Measurements from ENCODE around the gene MLF2.

MLF2 gene, protein sequence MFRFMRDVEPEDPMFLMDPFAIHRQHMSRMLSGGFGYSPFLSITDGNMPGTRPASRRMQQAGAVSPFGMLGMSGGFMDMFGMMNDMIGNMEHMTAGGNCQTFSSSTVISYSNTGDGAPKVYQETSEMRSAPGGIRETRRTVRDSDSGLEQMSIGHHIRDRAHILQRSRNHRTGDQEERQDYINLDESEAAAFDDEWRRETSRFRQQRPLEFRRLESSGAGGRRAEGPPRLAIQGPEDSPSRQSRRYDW

DNA sequence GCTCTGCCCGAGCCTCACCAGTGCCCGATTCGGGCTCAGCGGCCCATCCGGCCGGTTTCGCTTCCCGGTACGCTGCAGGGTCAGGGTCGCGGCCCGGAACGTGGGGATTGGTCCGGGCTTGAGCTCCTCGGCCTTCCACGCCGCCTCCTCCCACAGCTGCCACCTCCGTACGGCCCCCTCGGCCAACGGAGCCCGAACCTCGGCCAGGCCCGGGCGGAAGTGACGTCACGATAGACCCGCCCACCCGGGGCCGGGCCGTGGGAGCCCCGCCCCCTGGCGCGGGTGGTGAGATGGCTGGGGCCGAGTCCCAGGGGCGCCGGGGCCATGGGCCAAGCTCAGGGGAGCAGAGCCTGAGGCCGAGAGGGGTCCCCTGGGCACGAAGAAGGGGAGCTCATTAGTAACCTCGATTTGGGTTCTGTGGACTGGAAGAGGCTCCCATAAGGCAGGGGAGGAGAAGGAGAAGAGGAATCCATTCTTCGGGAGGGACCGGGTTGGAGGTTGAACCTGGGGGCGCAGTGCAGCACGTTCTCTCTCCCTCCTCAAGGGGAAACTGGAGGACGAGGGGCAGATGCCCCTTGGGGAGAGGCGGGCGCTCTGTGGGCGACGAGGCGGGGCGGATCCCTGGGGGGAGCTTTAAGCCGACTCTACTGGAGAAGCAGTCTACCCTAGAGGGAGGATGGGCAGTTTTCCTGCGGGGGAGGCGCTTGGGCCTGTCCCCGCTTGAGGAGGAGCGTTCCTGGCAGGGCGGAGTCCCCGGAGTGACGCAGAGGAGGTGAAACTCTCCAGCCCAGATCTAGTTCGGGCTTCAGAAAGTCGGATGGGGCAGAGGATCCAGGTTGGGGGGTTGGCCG is at the start of gene MLF2:
Gene MLF2, minus strand, starts transcription at position 221 of the 851 bp plus-strand sequence. CDS start 807 bp downstream, outside the sequence.
- peak; percentile 100 for DNase-seq (ENCODE audit: low spot score)

DNA sequence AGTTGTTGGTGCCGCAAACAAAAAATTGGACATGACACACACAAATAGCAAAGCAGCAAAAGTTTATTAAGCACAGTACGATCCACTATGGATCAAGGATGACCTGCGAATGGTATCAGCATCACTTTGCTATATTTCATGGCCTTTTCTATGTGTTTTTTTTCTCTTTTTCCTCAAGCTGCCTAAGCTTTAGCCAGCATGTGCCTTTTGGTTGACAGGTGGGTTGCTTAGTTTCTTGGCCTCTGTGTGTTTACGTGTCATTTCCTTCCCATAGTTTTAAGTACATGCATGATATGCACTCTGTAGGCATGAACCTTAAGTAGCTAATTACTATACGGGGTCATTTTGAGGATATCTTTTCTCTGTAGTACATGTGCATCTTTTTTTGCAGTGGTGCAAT is 46.2 kb upstream of the MLF2 start:
- no peak for DNase-seq (ENCODE audit: low spot score)

DNA sequence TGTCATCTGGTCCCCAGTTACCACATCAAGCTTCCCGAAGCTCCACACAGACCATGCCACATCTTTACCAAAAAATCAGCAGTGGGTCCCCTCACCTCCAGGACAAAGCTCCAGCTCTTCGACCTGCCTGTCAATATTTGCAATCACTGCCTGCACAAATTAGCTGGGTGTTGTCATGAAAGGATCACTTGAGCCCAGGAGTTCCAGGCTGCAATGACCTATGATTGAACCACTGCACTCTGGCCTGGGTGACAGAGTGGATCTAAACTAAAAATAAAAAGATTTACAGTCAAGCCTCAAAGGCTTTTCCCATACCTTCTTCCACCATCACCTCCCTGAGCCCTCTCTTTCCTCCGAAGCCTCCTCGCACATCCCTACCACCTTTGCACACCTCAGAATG is 43.6 kb upstream of the MLF2 start:
- DNase-seq (ENCODE audit: low spot score) = no peak

DNA sequence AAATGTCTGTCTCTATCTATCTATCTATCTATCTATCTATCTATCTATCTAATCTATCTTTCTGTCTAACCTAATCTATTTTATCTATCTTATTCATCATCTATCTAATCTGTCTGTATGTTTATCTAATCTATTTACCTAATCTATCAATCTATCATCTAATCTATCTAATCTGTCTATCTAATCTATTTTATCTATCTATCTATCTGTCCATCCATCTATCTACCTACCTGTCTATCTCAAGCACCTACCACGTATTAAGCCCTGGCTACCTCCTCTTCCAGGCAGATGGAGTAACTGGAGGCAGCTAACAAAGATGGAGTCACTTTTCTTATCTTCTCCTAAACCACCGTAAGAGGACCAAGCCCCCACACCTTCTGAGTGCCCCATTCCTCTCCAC is 42.1 kb upstream of the MLF2 start:
- DNase-seq (ENCODE audit: low spot score) = no peak

DNA sequence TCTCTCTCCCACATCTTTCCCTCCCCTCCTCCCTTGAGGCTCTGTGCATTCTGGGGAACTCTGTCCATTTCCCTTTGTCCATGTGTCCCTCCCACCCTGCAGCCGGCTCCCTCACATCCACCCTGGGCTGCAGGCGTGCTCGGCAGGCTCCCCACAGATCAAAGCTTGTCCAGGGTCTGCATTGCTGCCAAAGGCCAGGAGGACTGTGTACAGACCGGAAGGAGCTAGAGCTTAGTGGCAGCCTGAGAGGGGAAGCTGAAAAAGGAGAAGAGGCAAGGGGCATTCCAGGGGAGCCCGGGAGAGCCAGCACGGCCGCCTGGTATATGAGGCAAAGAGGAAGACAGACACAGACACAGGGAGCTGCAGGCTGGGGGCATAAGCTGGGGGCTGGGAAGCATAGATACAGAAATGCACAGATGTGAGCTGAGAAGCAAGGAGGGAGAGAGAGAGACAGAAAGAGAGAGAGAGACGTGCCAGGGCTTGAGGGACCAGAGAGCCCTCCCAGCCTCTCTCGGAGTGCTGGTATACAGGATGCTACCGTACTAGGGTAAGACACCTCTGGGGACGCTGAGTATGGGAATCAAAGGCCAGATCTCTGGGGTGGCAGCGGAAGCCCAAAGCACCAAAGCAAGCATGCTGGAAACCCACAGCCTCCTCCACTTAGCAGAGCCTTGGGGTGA is 39.7 kb upstream of the MLF2 start:
- DNase-seq (ENCODE audit: low spot score) = no peak

DNA sequence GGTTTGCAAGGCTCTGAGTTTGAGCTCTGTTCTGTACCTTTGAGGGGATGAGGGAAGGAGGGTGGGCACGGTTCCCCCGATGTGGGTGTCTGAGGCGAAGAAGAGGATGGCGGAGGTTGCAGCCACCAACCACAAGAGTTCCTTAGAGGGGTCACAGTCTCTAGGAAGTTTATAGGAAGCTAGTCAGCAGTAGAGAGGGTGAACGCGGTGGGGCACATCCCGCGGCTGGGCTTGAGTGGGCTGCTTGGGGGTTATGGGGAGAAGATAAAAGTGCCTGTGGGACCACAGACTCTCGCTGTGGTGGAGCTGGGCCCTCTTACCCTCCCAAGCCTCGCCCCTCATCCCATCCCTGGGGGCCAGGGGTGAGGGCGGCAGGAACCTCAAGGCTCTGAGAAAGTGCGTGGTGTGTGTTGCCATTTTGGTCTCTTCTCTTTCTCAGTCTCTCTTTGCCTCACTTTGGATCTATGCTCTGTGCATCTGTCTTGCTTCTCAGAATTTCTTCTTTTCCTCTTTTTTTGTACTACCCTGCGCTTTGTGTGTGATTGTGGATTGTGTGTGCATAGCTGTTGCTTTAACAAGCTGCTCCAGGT is 39.1 kb upstream of the MLF2 start:
- no peak for DNase-seq (ENCODE audit: low spot score)

DNA sequence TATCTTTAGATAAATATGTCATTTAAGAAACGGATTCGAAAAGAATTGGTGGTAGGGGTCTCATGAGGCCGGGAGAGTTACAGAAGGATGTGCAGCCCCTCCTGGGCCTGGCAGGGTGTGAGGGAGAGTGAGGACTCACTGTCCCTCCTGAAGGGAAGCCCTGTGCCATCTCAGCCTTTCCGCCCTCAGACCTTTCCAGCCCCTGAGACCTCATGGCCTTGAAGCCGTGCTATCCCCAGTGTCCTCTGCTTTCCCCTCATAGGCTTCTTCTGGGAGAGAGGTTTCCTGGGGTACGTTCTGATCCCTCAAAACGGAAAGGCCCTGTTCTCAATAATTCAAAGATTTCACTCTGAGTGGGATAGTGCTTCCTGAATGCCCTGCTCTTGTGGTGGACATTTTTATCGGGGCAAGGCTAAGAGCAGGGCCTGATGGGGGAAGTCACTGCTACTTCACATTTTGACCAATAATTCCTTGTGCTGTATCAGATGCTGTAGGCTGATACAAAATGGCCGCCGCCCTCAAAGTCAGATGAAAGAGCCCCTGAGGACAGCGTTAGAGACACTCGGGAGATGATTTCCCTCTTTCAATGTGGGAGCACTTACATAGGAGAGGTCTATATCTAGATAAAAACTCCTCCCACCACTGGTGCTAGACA is 37.7 kb upstream of the MLF2 start:
- DNase-seq (ENCODE audit: low spot score) = no peak

DNA sequence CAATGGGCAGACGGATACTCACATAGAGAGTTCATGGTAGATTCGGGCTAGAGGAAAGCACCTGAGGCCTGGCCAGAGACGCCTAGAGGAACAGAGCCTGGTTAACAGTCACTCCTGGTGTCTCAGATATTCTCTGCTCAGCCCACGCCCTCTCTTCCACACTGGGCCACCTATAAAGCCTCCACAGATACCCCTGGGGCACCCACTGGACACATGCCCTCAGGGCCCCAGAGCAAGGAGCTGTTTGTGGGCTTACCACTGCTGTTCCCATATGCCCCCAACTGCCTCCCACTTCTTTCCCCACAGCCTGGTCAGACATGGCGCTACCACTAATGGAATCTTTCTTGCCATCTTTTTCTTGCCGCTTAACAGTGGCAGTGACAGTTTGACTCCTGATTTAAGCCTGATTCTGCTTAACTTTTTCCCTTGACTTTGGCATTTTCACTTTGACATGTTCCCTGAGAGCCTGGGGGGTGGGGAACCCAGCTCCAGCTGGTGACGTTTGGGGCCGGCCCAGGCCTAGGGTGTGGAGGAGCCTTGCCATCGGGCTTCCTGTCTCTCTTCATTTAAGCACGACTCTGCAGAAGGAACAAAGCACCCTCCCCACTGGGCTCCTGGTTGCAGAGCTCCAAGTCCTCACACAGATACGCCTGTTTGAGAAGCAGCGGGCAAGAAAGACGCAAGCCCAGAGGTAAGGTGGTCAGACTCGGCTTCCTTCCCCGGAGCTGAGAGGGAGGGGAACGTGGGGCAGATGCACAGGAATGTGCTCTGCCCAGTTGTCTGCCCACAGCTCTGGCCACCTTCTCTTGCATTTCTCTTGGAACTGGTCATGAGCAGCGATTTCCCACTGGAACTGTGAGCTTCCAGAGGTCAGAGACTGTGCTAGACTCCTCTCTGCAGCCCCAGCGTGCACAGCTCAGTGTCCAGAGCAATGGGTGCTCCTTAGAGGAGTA is 36.3 kb upstream of the MLF2 start, which contains the start of gene CD4:
Gene CD4, plus strand, starts transcription at position 557 of the 953 bp plus-strand sequence. CDS start 10,611 bp downstream, outside the sequence.
- DNase-seq (ENCODE audit: low spot score) = no peak

DNA sequence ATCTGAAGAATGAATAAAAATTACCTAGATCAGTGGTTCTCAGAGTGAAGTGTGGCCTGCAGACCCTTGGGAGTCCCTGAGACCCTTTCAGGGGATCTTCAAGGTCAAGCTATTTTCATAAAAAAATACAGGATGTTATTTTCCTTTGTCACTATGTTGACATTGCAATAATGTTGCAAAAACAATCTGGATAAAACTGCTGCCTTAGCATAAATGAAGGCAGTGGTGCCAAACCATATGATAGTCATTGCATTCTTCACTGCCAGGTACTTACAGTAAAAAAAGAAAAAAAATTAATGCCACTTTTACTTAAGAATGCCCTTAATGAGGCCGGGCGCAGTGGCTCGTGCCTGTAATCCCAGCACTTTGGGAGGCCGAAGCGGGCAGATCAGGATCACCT is 34.4 kb upstream of the MLF2 start:
- DNase-seq (ENCODE audit: low spot score) = no peak

DNA sequence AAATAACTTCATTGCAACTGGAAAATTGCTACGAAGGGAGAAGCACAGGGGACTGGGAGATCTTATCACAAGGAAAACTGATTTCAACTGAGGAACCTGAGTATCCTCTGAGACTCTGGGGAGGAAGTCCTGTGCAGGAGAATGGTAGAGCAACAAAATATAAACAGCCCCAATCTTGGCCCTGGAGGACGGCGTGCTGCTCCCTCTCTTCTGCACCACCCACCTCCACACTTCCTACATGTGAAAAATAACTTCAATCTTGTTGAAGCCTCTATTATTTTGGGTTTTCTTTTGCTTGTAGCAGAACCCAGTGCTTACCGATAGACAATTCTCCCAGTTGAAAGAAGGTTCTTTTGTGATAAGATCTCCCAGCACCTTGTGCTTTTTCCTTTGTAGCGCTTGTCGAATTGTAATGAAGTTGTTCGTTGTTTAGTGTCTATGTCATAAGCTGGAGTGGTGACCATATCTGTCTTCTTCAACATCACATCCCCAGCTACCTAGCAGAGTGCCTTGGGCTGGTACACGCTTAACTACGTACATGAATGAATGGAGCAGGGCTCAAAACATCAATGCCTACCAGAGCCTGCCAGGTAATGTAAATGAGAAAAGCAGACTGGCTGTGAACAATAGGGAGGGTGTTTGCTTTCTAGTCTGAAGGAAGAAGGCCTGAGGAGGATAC is 33.6 kb upstream of the MLF2 start:
- no peak for DNase-seq (ENCODE audit: low spot score)

DNA sequence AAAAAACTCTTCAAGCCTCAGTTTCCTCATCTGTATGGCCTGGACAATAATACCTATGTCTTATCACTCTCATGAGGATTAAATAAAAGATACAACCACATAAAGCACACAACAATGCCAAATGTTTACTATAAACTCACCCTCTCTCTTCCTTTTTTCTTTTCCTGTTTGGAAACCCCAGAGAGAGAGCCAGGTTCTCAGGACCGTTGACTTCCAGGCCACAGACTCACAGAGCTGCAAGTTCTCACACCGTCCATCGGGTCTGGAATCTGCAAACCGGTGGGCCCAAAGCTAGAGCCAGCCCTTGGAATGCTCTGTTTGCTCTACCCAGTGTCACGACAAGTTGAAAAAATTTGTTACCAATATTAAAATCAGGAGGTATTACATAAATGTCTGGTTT is 31.8 kb upstream of the MLF2 start:
- no peak for DNase-seq (ENCODE audit: low spot score)

DNA sequence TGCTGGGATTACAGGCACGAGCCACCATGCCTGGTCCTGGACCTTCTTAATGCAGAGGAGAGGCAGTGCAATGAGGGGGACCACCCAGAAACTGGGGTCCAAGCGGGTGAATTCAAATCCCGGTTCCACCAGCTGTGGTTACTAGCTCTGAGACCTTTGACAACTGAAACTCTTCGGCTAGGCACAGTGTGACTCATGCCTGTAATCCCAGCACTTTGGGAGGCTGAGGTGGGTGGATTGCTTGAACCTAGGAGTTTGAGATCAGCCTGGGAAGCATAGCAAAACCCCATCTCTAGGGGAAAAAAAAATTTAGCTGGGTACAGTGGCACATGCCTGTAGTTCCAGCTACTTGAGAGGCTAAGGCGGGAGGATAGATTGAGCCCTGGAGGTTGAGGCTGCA is 31.4 kb upstream of the MLF2 start:
- DNase-seq (ENCODE audit: low spot score) = no peak

DNA sequence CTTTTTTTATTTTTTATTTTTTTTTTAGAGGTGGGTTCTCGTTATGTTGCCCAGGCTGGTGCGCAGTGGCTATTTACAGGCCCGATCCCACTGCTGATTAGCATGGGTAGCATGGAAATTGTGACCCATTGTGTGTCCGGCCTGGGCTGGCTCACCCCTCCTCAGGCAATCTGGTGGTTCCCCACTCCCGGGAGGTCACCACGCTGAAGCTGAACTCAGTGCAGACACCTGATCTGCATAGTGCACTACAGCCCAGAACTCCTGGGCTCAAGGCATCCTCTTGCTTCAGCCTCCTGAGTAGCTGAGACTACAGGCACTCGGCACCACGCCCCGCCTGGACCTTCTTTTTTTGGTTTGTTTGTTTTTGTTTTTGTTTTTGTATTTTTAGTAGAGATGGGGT is 30.9 kb upstream of the MLF2 start:
- DNase-seq (ENCODE audit: low spot score) = no peak

DNA sequence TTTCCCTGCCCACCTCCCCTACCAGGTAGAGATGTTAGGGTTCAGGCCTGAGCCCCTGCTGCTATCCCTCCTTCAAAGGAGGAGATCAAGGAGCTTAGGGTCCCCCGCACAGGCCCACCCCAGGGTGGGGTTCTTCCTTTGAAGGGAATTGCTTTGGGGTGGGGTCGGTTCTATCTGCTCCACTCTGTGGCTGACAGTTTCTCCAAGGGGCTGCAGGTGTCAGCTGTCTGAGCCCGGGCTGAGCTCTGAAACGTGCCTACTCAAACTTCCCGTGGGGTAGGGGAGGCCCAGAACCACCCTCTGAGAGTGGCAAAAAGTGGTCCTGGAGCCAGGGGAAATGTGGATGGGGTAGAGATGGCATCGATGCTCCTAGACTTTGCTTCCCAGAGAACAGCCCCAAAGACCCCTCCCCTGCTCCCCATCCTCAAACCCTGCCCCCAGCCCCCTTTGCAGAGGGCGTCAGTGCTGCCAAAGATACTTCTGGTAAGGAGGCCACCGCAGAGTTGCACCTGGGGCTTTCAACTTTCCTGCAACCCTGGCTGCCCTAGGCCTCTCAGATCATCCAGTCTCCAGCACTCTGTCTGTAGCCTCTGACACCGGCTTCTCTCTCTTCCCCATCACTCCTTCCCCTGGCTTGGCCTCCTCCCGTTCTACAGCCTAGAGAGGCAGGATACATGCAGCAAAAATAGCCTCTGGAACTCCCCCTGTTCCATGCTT is 30.1 kb upstream of the MLF2 start:
- DNase-seq (ENCODE audit: low spot score) = no peak

DNA sequence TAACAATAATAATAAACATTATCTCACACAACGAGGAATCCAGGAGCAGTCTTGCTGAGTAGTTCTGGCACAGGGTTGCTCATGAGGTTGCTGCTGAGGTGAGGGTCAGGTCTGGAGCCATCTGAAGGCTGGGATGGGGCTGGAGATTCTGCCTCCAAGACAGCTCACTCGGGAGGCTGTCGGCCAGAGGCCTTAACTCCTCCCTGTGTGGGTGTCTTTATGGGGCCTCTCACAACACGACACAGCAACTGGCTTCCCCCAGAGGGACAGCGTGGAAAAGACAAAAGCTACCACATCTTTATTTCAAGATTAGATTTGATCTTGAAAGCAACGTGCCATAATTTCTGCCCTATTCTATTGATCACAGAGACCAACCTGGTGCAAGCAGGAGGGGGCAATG is 29.2 kb upstream of the MLF2 start:
- no peak for DNase-seq (ENCODE audit: low spot score)

DNA sequence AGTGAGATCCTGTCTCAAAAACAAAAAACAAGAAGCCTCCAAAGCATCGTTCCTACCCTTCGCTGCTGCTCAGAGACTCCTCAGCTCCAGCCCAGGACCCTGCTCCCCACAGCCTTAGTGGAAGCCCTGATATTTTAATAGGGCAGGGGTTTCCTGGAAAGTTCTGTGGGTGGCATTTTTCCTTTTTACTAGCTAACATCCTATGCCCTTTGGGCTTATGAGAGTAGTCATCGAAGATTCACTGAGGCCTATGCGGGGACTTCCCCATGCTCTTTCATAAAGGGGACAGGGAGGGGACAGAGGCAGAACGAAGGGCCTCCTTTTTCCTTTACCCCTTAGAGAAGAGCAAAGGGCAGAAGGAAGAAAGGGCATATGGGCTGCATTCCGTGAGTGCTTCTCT is 27.6 kb upstream of the MLF2 start:
- no peak for DNase-seq (ENCODE audit: low spot score)

DNA sequence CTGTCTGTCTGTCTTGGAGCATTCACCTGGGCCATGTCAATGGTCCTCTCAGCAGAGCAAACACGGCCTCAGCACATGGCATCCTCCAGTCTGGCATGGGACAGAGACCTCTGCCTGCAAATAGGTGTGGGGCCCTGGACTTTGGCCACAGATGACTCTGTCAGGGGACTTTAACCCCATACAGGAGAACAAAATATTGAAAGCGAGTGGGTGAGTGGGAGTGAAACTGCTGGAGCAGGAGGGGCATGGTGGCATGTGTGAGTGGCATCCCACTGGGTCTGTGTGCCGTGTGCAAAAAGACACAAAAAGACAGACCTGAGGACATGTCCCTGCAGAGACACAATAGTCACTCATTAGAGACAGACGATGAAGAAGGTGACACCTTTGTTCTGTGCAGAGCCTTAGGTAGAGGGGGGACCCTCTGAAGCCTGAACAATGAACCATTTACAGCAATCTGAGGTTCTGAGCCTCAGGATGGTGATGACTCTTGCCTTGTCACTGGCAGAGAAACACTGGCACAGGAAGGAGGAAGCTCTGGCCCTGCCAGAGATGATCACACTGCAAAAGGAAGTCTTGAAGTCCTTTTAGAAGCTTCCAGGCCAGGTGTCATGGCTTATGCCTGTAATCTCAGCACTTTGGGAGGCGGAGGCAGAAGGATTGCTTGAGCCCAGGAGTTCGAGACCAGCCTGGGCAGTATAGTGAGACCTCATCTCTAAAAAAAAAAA is 26.9 kb upstream of the MLF2 start:
- DNase-seq (ENCODE audit: low spot score) = no peak

DNA sequence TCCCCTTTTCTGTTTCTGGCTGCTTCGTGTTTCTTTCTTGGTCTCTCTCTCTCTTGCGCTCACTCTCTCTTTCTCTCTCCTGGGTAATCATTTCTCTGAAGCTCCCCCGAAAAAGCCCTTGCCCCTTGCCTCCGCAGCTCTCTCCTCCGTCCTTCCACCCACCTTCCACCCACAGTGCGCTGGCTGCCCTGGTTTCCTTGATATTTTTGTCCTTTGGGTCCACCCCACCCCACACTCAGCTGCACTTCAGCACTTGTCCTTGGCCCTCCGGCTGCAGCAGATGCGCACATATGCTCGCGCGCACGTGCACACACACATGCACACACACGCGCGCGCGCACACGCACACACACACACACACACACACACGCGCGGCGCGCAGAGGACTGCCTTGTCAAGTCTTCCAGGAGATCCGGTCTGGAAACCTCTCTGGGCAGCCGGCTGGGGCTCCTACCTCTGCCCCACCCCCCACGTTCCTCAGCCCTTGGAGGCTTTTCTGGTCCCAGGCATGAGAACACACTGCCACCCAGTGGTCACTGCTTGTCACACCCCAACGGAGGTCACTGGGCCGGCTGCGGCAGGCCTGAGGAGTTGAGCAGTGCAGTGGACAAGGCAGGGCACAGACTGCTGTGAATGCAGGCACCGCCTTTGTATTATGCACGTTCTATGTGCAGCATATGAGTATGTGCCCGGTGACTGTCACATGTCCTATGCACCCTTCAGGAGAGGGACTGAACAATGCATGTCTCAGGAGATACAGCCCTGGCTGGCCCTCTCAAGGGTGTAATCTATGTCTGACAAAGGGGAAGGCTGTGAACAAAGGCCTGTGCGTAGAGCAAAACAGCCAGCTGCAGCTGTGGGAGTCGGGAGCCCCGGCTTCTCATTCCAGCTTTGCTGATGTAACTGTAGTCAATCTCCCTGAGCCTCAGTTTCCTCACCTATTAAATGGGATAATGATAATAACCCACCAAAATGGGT is 25.9 kb upstream of the MLF2 start:
- DNase-seq (ENCODE audit: low spot score) = peak; percentile 75
